Nephron progenitor cell (in vitro differentiated cells): ENCODE results near the gene NPBWR2.

ENCODE experiments used
- DNase-seq: peaks from one replicate; pipeline ENCODE4 v3.0.0; 2021
- H3K27ac Mint-ChIP-seq: 2 replicates; pipeline ENCODE4 v1.8.0; 2021; ENCODE audit warnings: mild to moderate bottlenecking, moderate library complexity, mixed read lengths
- H3K27me3 Mint-ChIP-seq: 2 replicates; pipeline ENCODE4 v1.8.0; 2021; ENCODE audit warnings: mild to moderate bottlenecking, low read depth, mixed read lengths; ENCODE audit not compliant: poor library complexity
- H3K36me3 Mint-ChIP-seq: 2 replicates; pipeline ENCODE4 v1.8.0; 2021; ENCODE audit warnings: low read depth, mixed read lengths
- H3K4me1 Mint-ChIP-seq: 2 replicates; pipeline ENCODE4 v1.8.0; 2021; ENCODE audit warnings: mixed read lengths
- H3K4me3 Mint-ChIP-seq: 2 replicates; pipeline ENCODE4 v1.8.0; 2021; ENCODE audit warnings: mild to moderate bottlenecking, moderate library complexity, mixed read lengths
- H3K9me3 Mint-ChIP-seq: 2 replicates; pipeline ENCODE4 v1.8.0; 2021; ENCODE audit warnings: mild to moderate bottlenecking, moderate library complexity, mixed read lengths
- CTCF ChIP-seq: fragments of 200-600 bp; sonication (generic); IDR thresholded peaks from 2 replicates; pipeline ENCODE4 v1.5.0; 2021; ENCODE audit warnings: antibody characterized with exemption

Gene NPBWR2

GRCh38 chr20:64153861-64154589 lies 46.7 kb upstream of the NPBWR2 start:
- Mint-ChIP-seq H3K27ac (no peak overlapping the region), H3K9me3 (no peaks in the 10 kb centered on the region), H3K27me3 (peaks cover 26% of the 10 kb centered on the region), H3K36me3 (no peaks in the 10 kb centered on the region), H3K4me1 (peaks cover 14% of the 10 kb centered on the region), H3K4me3 (no peak overlapping the region)
- DNase-seq = no peak
- TF ChIP-seq CTCF = no peak

- H3K36me3 Mint-ChIP-seq = no peaks in the 10 kb centered on the region
- H3K27me3 Mint-ChIP-seq = peaks cover 26% of the 10 kb centered on the region
- no peak for TF ChIP-seq CTCF
- no peak overlapping the region for H3K4me3 Mint-ChIP-seq
- DNase-seq = no peak
- no peak overlapping the region for H3K27ac Mint-ChIP-seq
- no peaks in the 10 kb centered on the region for H3K9me3 Mint-ChIP-seq
- H3K4me1 Mint-ChIP-seq = peaks cover 14% of the 10 kb centered on the region
Measured at GRCh38 chr20:64153410-64153809, 46.0 kb upstream of the NPBWR2 start.

GRCh38 chr20:64152906-64153305 lies 45.5 kb upstream of the NPBWR2 start:
- Mint-ChIP-seq H3K9me3 (no peaks in the 10 kb centered on the region), H3K27ac (no peak overlapping the region), H3K27me3 (peaks cover 27% of the 10 kb centered on the region), H3K4me1 (peaks cover 14% of the 10 kb centered on the region), H3K4me3 (no peak overlapping the region), H3K36me3 (no peaks in the 10 kb centered on the region)
- no peak for TF ChIP-seq CTCF
- DNase-seq = no peak

- Mint-ChIP-seq H3K9me3 (no peaks in the 10 kb centered on the region), H3K27ac (no peak overlapping the region), H3K4me3 (no peak overlapping the region), H3K4me1 (peaks cover 14% of the 10 kb centered on the region), H3K27me3 (peaks cover 26% of the 10 kb centered on the region), H3K36me3 (no peaks in the 10 kb centered on the region)
- no peak for TF ChIP-seq CTCF
- DNase-seq = no peak
Measured at GRCh38 chr20:64151633-64152530, 44.5 kb upstream of the NPBWR2 start.

GRCh38 chr20:64150756-64151632 lies 43.6 kb upstream of the NPBWR2 start:
- Mint-ChIP-seq H3K27me3 (peaks cover 28% of the 10 kb centered on the region), H3K36me3 (no peaks in the 10 kb centered on the region), H3K27ac (no peak overlapping the region), H3K4me1 (peaks cover 6% of the 10 kb centered on the region), H3K9me3 (peaks cover under 1% of the 10 kb centered on the region), H3K4me3 (no peak overlapping the region)
- no peak for TF ChIP-seq CTCF
- no peak for DNase-seq
